Measurements from ENCODE around the gene MEOX2. TPM values are rescaled to one million over a fixed set of nuclear protein-coding genes. Genes with fewer than 3 reads are reported as not detected.

MEOX2 gene
- total RNA-seq, 1 donor from 2014 or later, result 24.8 TPM

DNA sequence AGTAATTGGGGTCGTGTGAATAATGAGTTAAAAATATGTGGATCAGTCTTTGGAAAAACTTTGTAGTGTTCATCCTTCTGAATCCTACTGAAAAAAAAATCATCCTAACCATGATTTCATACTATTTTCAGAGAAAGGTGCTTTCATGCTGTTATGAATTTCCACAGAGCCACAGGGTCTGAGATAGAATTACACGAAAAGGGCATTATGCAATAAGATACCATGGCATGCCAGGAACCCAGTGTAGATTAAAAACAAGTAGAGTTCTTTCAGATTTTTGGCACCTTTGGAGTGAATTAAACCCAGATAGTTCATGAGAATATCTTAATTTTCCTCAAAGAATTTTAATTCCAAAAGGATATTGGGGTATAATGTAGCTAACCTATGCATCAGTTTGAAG is 77.2 kb downstream of the MEOX2 start:
- Mint-ChIP-seq H3K9me3 (ENCODE audit: unreplicated experiment) (peaks cover 11% of the 10 kb centered on the region), H3K4me1 (ENCODE audit: unreplicated experiment) (peaks cover 27% of the 10 kb centered on the region), H3K4me3 (ENCODE audit: unreplicated experiment) (no peak overlapping the region), H3K36me3 (ENCODE audit: unreplicated experiment) (peaks cover 26% of the 10 kb centered on the region), H3K27ac (ENCODE audit: unreplicated experiment) (no peak overlapping the region), H3K27me3 (ENCODE audit: unreplicated experiment) (no peaks in the 10 kb centered on the region)
- no peak for DNase-seq (ENCODE audit: extremely low spot score, unreplicated experiment)
- TF ChIP-seq, protein P1, sequence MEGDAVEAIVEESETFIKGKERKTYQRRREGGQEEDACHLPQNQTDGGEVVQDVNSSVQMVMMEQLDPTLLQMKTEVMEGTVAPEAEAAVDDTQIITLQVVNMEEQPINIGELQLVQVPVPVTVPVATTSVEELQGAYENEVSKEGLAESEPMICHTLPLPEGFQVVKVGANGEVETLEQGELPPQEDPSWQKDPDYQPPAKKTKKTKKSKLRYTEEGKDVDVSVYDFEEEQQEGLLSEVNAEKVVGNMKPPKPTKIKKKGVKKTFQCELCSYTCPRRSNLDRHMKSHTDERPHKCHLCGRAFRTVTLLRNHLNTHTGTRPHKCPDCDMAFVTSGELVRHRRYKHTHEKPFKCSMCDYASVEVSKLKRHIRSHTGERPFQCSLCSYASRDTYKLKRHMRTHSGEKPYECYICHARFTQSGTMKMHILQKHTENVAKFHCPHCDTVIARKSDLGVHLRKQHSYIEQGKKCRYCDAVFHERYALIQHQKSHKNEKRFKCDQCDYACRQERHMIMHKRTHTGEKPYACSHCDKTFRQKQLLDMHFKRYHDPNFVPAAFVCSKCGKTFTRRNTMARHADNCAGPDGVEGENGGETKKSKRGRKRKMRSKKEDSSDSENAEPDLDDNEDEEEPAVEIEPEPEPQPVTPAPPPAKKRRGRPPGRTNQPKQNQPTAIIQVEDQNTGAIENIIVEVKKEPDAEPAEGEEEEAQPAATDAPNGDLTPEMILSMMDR (IDR thresholded peaks at IDR 0.05), result no peak

DNA sequence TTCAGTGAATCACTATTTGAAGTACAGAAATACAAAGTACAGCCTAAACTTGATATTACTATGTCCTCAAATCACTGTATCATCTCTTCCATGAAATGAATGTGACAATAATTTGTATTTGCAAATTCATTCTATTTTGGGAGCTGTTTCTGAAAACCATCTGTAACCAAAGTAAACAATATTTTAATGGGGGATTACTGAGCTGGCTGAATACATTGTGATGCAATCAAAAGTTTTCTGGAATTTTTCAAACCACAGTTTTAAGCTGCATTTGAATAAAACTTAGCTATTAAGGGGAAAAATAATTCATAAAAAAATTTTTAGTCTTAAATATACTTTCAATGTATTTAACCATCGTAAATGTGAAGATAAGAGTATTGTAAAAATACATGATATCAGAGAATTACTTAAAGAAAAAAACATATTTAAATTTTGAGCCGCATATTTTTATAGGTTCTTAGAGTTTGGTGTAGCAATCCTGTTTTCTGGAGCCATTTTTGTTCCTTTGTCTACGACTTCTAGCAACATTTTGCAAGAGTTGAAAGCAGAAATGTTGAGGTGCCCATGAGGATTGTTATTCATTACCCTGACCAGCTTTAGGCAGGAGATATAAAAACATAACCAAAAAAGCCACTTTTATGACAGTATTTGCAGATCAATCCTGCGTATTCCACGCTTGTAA is 78.8 kb downstream of the MEOX2 start:
- peaks cover 26% of the 10 kb centered on the region for H3K36me3 Mint-ChIP-seq (ENCODE audit: unreplicated experiment)
- peaks cover 35% of the 10 kb centered on the region for H3K4me1 Mint-ChIP-seq (ENCODE audit: unreplicated experiment)
- no peak overlapping the region for H3K27ac Mint-ChIP-seq (ENCODE audit: unreplicated experiment)
- peaks cover 11% of the 10 kb centered on the region for H3K9me3 Mint-ChIP-seq (ENCODE audit: unreplicated experiment)
- H3K4me3 Mint-ChIP-seq (ENCODE audit: unreplicated experiment), result no peak overlapping the region
- no peaks in the 10 kb centered on the region for H3K27me3 Mint-ChIP-seq (ENCODE audit: unreplicated experiment)
- TF ChIP-seq, protein P1 (IDR thresholded peaks at IDR 0.05), result no peak
- DNase-seq (ENCODE audit: extremely low spot score, unreplicated experiment), result no peak

- Mint-ChIP-seq H3K36me3 (ENCODE audit: unreplicated experiment) (peaks cover 16% of the 10 kb centered on the region), H3K27ac (ENCODE audit: unreplicated experiment) (no peak overlapping the region), H3K9me3 (ENCODE audit: unreplicated experiment) (peaks cover 11% of the 10 kb centered on the region), H3K27me3 (ENCODE audit: unreplicated experiment) (no peaks in the 10 kb centered on the region), H3K4me3 (ENCODE audit: unreplicated experiment) (no peak overlapping the region), H3K4me1 (ENCODE audit: unreplicated experiment) (peaks cover 35% of the 10 kb centered on the region)
- DNase-seq (ENCODE audit: extremely low spot score, unreplicated experiment), result no peak
- TF ChIP-seq, protein P1 (IDR thresholded peaks at IDR 0.05), result no peak
Observed at GRCh38 chr7:15606561-15606960, 79.9 kb downstream of the MEOX2 start.

- Mint-ChIP-seq H3K4me1 (ENCODE audit: unreplicated experiment) (peaks cover 38% of the 10 kb centered on the region), H3K27me3 (ENCODE audit: unreplicated experiment) (no peaks in the 10 kb centered on the region), H3K4me3 (ENCODE audit: unreplicated experiment) (no peak overlapping the region), H3K9me3 (ENCODE audit: unreplicated experiment) (peaks cover 3% of the 10 kb centered on the region), H3K27ac (ENCODE audit: unreplicated experiment) (no peak overlapping the region), H3K36me3 (ENCODE audit: unreplicated experiment) (peaks cover 3% of the 10 kb centered on the region)
- TF ChIP-seq, protein P1 (IDR thresholded peaks at IDR 0.05), result no peak
- DNase-seq (ENCODE audit: extremely low spot score, unreplicated experiment), result no peak
Observed at GRCh38 chr7:15604166-15604565, 82.3 kb downstream of the MEOX2 start.

DNA sequence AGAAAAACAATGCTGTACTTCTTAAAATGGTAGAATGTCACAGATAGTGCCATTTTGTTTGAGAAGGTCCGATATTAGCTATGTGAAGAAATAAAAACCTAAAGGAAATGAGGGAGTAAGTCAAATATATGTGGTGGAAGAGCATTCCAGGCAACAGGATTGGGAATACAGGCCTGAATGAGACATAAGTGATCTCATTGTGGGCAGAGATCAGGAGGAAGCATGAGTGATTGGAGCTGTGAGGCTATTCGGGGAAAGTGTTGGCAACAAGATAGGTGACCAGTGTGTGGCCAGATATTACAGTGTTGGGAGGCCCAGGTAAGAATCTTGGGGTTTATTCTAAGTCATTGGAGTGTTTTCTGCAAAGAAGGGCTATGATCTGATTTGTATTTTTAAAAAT is 83.4 kb downstream of the MEOX2 start:
- no peaks in the 10 kb centered on the region for H3K27me3 Mint-ChIP-seq (ENCODE audit: unreplicated experiment)
- no peak overlapping the region for H3K4me3 Mint-ChIP-seq (ENCODE audit: unreplicated experiment)
- TF ChIP-seq, protein P1 (IDR thresholded peaks at IDR 0.05), result no peak
- peak overlapping the region; percentile 27 for H3K27ac Mint-ChIP-seq (ENCODE audit: unreplicated experiment)
- H3K9me3 Mint-ChIP-seq (ENCODE audit: unreplicated experiment), result no peaks in the 10 kb centered on the region
- peaks cover 35% of the 10 kb centered on the region for H3K4me1 Mint-ChIP-seq (ENCODE audit: unreplicated experiment)
- no peaks in the 10 kb centered on the region for H3K36me3 Mint-ChIP-seq (ENCODE audit: unreplicated experiment)
- no peak for DNase-seq (ENCODE audit: extremely low spot score, unreplicated experiment)
